ENCODE measurements around the gene CNTN5.

Gene CNTN5

GRCh38 chr11:100094121-100094865 lies 1073.5 kb downstream of the CNTN5 start:
- DNase-seq (ENCODE audit: low read depth) = no peak

GRCh38 chr11:100095809-100096208 lies 1075.1 kb downstream of the CNTN5 start:
- DNase-seq (ENCODE audit: low read depth) = no peak

- DNase-seq (ENCODE audit: low read depth) = no peak
Observed at GRCh38 chr11:100098560-100098959, 1077.8 kb downstream of the CNTN5 start.

DNA sequence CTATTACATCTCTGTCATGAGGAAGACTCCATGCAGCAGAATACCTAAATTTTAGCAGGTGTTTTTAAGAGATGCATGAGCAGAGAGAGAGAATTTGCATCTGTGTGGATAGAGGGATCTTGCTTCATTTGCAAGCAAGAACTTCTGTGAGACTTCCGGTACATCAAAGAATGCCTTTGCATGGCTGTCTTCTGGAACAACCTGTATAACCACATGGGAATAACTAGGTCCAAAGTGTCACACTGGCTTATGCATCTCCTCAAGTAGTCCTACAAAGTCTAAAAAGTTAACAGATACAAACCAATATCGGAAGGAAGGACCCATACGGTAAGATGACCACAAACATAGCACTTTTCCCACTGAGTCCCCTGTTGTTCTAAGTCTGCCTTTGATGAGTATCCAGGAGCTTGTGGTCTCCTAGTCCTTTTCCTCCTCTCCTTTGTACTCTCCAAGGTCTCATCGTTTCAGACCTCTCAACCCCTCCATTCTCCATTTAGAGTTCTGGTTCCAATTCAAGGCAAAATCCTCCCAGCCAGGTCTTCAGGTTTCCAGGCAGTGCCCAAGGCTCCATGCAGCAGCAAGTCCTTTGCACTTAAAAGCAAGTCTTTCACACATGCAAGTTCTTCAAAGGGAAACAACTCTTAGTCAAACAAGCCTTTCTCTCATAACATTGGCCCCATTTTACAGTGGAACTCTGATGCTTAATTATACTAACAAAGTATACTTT lies 1084.7 kb downstream of the CNTN5 start:
- DNase-seq (ENCODE audit: low read depth) = no peak

DNA sequence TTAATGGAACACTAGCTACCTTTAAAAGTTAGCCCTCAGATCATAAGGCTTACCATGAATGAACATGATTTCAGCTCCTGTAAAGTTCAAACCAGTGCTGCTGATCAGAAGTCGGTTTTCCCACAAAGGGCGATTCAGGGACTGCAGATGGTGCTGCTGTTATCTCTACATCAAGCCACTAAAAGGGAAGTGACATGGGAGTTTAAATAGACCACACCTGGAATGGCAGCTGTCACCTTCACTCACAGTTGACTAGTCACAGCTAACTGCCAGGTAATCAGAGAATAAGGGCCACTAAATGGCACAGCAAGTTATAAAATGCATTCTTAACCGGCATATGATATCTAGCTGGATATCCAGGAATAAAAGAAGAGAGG lies 1085.2 kb downstream of the CNTN5 start:
- no peak for DNase-seq (ENCODE audit: low read depth)

GRCh38 chr11:100119176-100119575 lies 1098.4 kb downstream of the CNTN5 start:
- no peak for DNase-seq (ENCODE audit: low read depth)

- no peak for DNase-seq (ENCODE audit: low read depth)
Observed at GRCh38 chr11:100133114-100133513, 1112.4 kb downstream of the CNTN5 start.

DNA sequence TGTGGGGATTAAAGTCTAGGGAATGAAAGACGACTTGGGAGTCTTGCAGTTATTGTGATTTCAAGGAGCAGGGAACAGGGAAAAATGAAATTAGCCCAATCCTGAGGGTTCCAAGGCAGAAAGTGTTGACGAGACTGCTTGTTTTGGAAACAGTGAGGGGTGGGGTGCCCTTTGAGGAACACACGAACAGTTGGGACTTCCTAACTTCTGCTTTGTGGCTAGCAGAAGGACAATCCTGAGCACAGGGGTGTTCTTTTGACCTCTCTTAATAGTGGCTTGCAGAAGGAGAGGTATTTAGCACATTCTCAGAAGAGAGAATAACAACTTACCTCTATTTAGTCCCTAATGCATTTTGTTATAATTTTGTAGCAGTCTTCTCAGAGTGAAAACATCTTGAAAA lies 1120.5 kb downstream of the CNTN5 start:
- DNase-seq (ENCODE audit: low read depth) = no peak

DNA sequence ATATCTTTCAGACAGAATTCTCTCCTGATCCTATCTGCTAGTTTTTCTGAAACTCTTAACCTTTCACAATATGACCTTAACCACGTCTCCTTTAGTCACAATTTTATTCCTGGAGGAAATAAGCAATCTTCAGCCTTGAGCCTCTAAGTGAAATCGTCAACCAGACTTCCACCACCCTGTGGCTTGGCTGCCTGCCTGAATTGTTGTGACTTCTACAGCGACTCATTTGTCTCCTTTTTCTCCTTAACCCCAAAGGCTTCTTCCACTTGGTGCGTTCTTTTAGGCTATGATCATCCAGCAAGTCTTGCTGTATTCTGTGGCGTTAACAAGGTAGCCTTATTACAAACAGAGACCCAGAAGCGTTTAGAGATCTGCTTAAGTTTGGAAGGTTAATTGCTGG lies 1131.2 kb downstream of the CNTN5 start:
- DNase-seq (ENCODE audit: low read depth) = no peak

GRCh38 chr11:100152766-100153165 lies 1132.0 kb downstream of the CNTN5 start:
- DNase-seq (ENCODE audit: low read depth) = no peak

DNA sequence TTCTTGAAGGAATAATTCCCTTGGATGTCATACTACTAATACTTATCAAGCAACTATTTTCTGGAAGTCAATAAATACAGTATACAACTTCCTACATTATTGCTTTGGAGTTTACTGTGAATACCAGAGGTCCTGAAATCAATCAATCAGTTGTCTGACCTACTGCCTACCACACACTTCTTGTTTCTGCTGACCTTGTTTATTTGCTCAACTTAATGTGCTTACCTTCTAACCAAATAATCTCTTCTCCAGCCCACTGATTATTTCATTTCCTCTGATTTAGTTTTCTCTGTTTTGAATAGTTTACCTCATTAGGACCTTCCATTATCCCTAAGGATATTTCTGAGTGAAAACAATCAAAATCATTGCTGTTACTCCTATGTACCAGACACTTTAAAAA lies 1142.7 kb downstream of the CNTN5 start:
- DNase-seq (ENCODE audit: low read depth) = no peak

- no peak for DNase-seq (ENCODE audit: low read depth)
Observed at GRCh38 chr11:100174881-100175280, 1154.1 kb downstream of the CNTN5 start.

- no peak for DNase-seq (ENCODE audit: low read depth)
Observed at GRCh38 chr11:100176456-100176855, 1155.7 kb downstream of the CNTN5 start.

- DNase-seq (ENCODE audit: low read depth) = no peak
Observed at GRCh38 chr11:100177651-100178050, 1156.9 kb downstream of the CNTN5 start.

- no peak for DNase-seq (ENCODE audit: low read depth)
Observed at GRCh38 chr11:100182350-100182749, 1161.6 kb downstream of the CNTN5 start.

DNA sequence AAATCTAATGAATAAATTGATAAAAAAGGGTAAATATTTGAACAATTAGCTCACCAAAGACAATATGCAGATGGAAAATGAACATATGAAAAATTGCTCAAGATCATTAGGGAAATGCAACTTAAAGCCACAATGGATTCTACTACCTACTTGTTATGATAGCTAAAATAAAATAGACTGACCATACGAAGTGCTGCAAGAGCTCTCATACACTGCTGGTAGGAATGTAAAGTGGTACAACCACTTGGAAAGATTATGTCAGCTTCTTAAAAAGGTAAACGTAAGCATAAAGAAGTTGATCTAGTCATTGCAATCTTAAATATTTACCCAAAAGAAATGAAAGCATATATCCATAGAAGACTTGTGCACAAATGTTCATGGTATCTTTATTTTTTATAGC lies 1162.2 kb downstream of the CNTN5 start:
- DNase-seq (ENCODE audit: low read depth) = no peak

- no peak for DNase-seq (ENCODE audit: low read depth)
Observed at GRCh38 chr11:100185588-100185987, 1164.8 kb downstream of the CNTN5 start.

DNA sequence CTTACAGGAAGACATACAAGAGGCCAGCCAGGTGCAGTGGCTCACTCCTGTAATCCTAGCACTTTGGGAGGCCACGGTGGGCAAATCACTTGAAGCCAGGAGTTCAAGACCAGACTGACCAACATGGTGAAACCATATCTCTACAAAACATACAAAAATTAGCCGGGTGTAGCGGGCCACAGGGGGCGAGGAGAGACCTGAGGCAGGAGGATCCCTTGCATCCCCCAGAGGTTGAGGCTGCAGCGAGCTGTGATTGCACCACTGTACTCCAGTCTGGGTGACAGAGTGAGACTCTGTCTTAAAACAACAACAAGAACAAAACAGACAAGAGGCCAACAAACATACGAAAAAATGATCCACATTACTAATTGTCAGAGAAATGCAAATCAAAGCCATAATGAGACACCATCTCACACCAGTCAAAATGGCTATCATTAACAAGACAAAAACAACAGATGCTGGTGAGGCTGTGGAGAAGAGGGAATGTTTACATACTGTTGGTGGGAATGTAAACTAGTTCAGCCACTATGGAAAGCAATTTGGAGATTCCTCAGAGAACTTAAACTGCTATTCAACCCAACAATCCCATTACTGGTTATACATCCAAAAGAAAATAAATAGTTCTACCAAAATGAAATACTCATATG lies 1167.5 kb downstream of the CNTN5 start:
- no peak for DNase-seq (ENCODE audit: low read depth)

- DNase-seq (ENCODE audit: low read depth) = no peak
Observed at GRCh38 chr11:100190395-100190794, 1169.6 kb downstream of the CNTN5 start.

DNA sequence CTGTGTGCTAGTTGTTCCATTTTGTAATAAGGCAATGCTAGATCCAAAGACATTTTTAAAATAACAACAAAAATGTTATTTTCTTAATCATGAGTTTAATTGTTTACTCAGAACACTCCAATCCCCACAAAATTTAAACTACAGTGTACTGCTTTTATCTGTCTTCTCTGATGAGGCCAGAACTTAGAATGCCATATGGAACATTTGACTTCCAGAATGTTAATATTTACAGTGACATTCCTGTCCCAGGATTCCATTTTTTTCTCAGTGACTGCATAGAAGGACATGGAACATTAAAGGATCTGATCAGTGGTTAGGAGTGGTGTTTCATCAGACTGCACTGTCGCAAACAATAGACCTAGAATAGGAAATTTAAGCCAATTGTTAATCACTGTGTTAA lies 1171.4 kb downstream of the CNTN5 start:
- DNase-seq (ENCODE audit: low read depth) = no peak

DNA sequence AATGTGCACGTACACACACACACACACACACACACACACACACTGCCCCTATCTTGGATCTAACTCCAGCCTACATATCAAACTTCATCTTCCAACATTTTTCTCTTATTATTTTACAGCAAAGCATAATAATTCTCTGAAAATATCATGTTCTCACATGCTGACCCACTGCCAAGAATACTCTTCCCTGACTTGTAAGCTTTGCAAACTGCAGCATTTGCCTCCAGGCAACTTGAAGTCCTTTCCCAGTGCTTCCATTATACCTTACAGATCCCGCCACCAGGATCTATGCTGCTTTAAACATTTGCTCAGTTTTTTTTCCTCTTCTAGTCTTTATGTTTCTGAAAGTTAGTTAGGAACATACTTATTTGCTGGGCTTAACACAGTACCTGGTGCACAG lies 1183.0 kb downstream of the CNTN5 start:
- DNase-seq (ENCODE audit: low read depth) = no peak

DNA sequence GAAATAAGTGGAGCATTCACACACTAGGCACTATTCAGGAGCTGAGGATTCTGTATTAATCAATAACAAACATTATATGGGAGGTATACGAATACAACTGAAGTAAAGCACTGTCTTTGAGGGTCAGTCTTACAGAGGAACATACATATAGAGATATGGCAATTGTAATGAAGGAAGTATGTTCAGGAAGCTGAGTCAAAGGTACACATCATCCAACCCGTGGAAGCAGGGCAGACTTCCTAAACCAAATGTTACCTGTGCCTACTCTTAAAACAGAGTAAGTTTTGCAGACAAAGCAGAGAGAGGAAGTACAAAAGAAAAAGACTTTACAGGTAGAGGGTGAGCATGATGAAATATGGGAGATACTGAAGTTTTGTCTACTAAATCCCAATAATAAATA lies 1185.2 kb downstream of the CNTN5 start:
- DNase-seq (ENCODE audit: low read depth) = no peak

DNA sequence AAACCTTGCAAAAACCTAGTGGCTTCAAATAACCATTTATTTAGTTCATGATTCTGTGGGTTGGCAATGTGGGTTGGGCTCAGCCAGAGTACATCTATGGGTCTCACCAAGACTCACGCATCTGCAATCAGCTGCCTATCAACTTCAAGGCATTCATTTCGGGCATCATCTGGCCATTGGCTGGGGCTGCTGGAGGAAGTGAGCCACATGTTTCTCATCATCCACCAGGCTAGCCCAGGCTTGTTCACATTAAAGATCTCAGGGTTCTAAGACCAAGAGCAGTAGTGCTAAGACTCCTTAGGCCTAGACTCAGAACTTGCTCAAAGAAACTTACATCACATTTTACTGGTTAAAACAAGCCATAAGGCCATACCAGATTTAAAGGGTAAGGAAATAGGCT lies 1187.5 kb downstream of the CNTN5 start:
- no peak for DNase-seq (ENCODE audit: low read depth)
